RPMI8226 (cell line): Measurements from ENCODE around the gene ST6GALNAC3.
"Not testable (repeated sequence)": the region's sequence is repeated elsewhere in the genome, so short reads cannot be mapped to it uniquely, and the experiment has no call there.

ENCODE experiments used
- DNase-seq: peaks from one replicate; pipeline ENCODE4 v3.0.0-alpha.2; 2015

ST6GALNAC3 gene

DNA sequence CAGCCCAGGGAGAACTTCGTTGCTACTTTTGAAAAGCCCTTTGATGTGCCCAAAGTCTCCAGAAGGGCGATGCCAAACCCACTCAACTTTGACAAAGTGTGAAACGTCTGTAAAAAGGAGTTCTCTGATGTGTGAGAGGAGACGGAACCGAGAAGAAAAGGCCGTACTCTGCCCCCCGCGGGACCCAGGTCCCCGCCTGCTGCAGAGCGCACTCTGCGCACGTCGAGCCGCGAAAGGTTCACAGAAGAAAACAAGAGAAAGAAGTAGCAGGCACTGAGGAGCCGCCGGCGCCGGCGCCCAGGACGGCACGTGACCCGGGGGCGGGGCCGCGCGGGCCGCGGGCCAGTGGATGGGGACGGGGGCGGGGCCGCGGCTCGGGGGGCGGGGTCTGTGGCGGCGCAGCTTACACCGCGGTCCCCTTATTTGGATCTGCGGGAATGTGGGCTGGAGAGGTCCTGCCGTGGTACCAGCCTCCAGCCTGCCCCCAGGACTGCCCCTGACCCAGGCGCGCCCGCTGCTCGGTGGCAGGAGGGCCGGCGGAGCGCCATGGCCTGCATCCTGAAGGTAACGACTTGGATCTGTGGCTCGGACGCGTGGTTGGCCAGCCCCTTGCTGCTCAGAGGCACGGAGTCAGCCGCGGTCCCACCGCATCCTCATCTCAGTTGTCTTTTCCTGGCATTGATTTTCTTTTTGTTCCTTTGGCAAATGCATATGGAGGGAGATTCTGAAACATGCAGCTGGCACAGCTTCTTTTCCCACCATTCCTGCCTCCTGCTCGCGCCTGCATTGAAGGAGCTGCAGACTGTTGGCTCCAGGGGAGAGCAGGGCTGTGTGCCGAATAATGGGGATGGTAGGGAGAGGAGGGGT is at the start of gene ST6GALNAC3:
Gene ST6GALNAC3, plus strand, starts transcription at position 426 of the 867 bp plus-strand sequence.
- peak; percentile 57 for DNase-seq

DNA sequence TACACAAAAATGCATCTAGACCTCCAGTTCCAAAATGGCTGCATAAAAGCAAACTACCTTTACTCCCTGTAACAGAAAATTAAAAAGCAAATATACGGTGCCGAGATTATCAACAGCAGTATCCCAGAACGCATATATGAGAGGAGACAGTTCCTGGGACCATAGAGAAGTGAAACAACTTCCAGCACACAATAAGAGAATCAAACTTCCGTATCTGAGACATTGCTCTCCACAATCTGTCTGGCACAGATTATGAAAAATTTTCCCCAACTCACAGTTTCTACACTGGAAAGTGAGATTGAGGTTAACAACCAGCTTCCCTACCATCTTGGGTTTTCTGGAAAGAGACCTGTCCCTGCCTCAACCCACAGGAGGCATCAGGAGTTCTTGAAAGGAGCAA is 47.2 kb upstream of the ST6GALNAC3 start:
- no peak for DNase-seq

DNA sequence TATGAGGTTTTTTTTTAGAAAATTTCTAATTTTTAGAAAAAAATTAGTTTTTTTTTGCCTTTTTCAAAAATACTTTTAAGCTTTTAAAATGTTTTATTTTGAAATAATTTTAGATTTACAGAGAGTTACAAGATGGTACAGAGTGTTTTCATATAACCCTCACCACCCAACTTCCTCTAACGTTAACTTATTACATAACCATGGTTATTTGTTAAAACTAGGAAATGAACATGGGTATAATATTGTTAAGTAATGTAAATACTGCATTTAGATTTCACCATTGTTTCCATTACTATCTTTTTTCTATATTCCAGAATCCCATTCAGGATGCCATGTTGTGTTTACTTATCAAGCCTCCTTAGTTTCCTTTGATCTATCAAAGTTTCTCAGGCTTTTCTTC is 45.2 kb upstream of the ST6GALNAC3 start:
- no peak for DNase-seq

DNA sequence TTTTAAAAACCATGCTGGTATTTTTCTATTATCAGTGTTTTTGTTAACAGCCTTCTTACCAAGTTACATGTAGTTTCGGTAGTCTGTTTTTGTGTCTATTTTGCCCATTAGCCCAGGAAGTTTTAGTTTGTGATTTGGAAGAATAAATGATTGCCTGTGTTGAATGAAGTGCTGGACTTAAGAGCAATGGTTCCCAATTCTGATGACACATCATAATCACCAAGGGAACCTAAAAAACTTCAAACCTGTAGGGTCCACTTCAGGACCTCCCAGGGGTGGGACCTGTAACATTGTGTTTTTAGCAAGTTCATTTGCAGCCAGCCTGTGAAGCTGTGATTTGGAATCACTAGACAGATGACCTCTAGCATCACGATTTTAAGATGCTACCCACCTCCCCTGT is 43.0 kb upstream of the ST6GALNAC3 start:
- DNase-seq: no peak

DNA sequence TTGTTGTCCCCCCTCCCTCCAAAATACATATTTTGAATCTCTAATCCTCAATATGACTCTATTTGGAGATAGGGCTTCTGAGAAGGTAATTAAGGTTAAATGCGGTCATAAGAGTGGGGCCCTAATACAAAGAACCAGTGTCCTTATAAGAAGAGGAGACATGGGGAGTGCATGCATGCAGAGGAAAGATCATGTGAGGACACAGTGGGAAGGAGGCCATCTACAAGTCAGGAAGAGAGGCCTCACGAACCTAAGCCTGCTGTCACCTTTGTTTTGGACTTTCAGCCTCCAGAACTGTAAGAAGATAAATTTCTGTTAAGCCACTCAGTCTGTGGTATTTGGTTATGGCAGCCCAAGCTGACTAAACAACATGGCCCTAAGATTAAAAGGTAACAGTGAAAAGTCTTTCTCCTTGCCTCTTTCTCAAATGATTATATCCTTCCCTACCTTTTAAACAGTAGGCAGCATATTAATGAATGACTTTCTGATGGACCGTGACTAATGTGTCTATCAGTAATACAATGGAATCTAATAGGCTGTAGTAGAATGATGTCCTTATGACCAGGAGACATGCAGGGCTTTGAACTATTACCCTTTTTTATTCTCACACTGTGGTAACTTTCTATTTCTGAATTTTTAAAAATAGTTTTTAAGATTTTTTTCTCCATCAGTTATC is 40.6 kb upstream of the ST6GALNAC3 start:
- no peak for DNase-seq

DNA sequence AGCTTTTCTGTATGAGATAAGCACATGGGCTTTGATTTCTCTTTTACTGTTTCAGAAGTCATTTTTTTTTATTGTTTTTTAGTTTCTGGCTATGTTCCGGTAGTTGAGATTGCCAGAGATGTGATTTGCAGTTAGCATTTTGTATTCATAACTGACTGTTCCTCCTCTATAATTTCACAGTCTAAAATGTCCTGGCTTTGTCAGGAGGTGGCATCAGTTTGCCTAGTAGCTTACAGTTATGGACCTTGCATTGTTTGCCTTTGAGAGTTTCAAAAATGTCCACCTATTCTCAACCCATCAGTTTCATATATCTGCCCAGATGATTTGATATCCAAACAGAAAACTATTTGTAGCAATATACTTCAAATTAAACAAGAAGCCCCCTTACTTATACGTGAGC is 39.5 kb upstream of the ST6GALNAC3 start:
- DNase-seq: no peak

DNA sequence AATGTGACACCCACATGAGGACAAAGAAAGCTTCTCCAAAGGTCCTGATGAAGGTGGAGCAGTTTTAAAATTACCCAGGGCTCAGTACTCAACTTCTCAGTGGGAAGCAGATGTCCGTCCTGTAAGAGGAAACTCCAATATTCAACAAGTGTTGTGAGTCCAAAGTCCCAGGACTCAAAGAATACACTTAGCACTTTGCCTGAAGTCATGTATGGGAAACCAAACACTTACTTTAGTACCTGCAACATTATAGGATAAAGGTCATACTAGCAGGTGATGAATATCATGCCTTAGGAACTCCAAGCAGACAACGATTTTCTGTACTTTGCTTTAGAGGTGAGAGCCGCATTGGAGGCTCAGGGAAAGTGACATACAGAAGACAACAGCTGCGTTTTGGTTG is 37.2 kb upstream of the ST6GALNAC3 start:
- DNase-seq: no peak

DNA sequence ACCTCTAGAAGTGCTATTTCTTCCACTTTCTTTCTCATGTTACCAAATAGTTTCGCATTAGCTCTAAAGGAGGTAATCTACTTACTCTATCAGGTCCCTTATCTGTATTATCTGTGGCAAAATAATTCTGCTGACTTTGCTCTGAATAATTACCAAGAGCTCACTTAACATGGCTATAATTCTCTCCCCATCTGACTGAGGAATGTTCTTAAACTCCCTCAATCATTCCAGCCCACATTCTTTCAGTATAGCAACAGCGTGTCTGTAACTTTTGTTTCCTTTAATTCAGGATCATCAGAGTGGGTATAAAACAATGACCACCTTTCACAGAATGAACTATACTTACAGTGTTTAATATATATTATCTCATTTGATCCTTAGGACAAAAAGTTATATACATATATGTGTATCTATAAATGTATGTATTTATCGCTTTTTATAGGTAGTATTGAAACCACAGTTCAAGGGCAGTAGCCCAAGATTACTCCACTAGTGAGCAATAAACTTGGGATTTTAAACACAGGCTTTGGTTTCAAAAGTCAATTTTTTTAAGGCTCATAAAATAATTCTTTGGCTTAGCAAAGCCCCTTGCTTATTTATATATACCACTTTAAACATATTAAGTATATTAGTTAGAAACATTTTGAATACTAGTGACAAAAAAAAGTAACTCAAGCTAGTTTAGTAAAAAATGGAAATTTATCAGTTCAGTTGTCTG is 36.1 kb upstream of the ST6GALNAC3 start:
- DNase-seq: no peak

DNA sequence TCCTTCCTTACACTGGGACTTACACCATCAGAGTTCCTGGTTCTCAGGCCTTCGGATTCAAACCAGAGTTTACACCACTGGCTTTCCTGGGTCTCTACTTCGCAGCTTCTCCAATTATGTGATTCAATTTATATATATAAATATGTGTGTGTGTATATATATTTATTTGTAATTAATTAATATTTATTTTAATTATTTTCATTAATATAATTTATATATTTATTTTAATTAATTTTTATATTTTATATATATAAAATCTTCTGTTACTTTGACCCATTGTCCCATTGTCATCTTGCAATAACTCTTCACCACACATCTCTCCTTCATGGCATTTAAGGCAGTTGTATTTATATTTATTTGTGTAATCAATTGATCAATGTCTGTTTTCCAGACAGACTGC is 28.4 kb upstream of the ST6GALNAC3 start:
- no peak for DNase-seq

DNA sequence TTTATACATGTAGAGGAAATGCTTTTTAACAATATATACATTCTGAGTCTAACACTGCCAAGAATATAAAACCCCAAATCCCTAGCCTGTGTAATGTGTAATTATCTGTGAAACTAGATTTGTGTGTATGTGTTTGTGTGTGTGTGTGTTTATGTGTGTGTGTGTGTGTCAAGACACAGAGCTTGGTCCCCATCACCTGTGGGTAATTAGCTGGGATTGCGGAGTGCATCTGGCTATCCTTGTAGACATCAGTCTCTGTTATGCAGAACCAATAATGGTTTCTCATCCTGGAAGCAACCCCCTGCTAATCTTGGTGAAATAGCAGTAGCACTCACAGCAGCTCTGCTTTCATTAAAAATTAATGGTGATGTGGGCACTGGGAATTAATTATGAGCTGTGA is 26.3 kb upstream of the ST6GALNAC3 start:
- DNase-seq: no peak

DNA sequence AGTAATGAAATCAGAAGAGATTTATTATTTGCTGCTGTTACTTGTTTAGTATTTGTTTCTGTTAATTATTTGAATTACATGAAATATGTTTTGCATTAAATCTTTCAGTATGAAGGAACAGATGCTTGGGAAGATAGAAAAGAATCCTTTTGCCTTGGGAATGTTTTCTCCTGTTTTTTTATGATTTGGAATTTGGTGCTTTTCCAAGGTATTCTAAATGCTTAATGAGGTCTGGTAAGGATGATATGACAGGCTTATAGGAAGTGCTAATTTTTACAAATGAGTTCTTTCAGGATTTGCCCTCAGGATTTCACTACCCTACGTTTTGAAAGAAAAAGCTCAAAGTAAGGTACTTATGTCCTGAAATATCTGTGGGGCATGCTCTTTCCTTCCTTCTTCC is 25.6 kb upstream of the ST6GALNAC3 start:
- no peak for DNase-seq

DNA sequence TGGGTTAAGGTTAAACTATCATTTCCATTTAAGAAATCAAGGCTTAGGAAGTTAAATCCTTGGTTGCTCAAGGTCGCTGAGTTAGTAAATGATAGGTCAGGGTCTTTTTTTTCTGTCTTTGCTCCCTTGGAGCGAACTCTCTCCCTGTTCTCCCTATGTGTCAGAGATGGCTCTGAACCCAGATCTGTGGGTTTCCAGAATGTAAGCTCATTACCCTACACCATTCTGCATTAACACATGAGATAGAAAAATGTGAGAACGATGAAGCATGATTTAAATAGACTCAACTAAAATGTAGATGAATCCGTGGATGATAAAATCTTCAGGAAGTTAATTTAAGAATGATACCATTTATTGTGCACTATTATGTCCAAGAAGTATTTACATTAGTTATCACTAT is 25.0 kb upstream of the ST6GALNAC3 start:
- no peak for DNase-seq

DNA sequence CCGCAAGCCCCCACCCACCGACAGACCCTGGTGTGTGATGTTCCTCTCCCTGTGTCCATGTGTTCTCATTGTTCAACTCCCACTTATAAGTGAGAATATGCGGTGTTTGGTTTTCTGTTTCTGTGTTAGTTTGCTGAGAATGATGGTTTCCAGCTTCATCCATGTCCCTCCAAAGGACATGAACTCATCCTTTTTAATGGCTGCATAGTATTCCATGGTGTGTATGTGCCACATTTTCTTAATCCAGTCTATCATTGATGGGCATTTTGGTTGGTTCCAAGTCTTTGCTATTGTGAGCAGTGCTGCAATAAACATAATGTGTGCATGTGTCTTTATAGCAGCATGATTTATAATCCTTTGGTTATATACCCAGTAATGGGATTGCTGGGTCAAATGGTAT is 24.5 kb upstream of the ST6GALNAC3 start:
- DNase-seq: not testable (repeated sequence)

DNA sequence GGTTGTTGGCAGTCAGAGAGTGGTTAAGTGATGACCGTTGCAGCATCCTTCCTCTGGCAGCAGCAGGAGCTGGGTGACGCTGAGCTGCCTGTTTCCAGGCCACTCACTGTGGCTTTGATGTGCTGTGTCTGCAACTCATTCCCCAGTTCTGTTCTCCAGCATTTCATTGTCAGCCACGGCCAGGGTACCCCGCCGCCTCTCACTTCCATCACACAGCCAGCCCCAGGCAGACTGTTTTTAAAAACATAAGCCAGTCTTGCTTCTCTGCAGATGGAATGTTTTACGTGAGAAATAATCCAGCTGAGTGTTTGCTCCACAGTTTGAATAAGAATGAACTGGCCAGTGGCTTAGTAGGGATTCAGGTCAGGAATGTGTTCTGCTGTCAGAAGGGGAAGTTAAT is 21.5 kb upstream of the ST6GALNAC3 start:
- no peak for DNase-seq

DNA sequence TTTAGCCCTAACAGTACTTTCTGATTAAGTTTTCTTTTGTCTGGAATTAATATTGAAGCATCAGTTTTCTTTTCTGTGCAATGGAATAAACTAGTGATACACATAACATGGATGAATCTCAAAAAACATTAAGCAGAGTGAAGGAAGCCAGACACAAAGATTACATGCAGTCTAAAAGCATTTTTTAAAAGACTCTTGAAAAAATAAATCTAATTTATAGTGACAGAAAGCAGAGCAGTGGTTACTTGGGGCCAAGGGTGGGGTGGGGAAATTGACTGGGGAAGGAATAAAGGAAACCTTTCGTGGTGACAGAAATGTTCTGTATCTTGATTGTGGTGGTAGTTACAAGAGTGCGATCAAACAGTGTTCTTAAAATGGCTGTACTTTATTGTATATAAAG is 20.2 kb upstream of the ST6GALNAC3 start:
- DNase-seq: no peak

DNA sequence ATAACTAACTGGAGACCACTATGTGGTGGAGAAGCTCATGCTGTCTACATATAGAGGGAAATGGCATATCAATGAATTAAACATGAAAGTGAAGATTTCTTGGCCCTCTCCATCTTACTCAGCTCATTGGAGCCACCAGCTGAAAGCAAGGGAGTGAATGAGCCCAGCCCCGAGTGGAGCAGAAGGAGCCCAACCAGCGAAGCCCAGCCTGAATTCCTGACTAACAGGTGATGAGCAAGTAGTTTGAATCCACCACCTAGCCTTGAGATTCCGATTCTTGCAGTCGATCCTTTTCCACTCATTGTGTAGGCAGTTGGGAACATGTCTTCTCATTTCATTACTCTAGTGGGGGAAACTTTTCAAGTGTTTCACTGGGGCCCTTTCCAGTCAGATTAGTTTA is 18.6 kb upstream of the ST6GALNAC3 start:
- no peak for DNase-seq

DNA sequence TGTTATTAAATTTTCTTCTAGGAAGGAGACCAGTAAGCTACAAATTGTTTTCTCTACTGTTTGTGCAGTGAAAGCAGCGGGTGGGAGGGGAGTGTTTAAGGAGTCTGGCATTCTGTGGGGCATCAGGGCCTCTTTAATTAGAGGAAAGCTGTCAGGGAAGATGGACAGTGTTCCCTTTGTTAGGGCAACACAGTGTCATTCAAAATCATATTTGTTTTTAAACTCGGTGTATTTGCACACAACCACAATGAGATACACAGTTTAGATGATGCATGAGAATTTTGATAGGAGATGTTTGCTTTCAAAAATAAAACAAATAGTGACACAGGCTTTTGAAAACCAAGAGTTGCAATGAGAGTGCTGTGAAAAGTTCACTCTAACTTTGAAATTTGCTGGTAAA is 15.1 kb upstream of the ST6GALNAC3 start:
- no peak for DNase-seq

DNA sequence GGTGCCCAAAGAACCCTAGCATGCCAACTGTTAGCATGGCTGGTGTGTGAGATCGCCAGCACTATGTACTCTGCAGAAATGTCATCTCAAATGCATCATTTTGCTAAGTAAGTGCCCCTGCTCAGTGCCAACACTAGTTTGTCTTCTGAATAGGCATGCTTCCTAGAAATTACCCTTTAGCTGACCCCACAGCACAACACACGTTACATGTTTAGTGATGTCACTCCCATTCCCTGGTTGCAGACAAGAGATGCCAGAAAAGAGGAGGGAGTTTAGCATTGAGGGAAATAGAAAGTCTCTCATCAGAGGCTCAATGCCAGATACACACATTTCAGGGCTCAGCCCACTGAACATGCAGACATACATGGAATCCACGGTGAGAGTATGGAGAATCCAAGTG is 9.3 kb upstream of the ST6GALNAC3 start:
- DNase-seq: no peak

DNA sequence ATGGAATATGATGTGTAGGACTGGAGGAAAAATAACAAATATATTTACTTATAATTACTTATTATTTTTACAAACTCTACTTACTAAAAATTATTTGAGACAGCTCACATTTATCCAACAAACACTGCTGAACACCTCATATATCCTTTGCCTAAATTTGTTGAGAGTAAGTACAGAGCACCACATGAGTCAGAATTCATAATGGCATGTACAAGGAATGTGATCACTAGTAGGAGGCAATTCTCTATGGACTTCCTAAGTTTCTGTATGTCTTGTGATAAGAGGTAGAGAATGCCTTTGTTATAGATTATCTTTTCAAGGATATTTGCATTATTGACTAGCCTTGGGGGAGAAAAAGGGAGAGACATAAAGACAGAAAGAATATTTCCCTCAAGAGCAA is 8.2 kb upstream of the ST6GALNAC3 start:
- no peak for DNase-seq

DNA sequence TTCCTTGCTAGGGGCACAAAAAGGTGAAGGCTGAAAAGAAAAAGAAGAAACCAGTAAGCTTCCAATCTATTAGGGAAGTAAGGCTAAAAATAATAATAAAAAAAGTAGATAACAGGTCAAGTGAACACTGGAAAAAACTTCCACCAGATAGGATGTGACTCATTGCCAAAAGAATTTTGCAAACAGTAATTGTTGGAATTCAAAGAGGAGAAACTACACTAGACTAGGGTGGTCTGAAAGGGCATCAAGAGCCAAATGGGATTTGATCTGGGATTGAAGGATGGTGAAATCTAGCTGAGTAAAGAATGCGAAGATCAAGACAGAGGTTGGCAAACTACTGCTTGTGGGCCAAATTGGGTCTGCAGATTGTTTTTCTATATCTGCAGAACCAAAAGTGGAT is 6.0 kb upstream of the ST6GALNAC3 start:
- no peak for DNase-seq

DNA sequence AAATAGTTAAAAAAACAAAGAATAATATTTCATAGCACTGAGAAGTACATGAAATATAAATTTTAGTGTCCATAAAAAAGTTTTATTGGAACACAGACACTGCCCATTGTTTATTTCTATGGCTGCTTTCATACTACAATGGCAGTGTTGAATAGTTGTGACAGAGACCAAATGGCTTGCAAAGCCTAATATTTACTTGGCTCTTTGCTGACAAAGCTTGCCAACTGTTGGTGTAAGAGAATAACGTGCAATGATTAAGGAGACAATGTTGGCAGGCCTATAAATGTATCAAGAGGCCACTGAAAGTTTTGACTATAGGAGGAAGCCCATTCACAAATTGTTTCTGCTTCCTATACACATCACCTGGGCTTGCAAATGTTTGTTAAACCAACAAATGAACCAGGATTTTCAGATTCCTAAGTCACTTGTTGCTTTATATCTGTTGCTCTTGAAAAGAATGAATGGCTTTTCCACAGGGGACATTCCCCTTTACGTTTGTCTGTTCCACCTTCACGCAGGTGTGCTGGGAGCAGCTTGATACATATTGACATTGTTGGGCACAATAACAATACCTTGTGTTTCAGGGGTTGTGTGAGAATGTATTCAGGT is 5.5 kb upstream of the ST6GALNAC3 start:
- DNase-seq: no peak

DNA sequence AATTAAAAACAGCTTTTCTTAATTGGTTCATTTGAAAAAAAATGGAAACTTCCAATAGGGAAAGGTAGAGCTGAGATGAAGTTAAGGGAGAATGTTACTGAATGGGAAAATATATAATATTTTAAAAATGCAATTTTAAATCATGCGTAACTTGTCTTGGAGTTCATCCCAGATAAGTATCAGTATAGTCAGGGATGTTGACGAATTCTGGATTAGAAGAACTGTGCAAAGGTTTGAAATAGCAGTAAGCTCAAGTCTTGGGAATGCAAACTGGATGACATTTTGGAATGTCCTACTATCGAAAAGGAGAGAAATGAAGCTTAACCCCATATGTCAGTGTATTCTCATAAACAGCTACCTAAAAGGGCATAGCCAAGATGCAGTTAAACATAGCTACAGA is 4.0 kb upstream of the ST6GALNAC3 start:
- no peak for DNase-seq

DNA sequence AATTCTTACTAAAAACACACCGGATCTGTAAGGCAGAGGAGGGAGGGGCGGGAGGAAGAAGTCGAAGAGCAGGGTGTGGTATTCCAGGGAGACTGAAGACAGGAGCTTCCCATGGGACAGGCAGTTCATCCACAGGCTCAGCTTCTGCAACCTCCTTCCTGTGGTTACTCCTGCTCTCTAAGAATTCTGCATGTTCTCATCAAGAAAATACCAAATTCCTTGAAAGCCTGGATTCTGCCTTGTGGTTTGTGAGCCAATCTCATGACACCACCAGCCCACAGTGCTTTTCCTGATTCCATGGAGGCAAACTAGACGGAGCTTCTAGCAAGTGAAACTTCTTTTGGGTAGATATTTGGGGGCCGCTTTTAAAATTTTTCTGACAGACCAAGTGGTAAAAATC is 1.1 kb upstream of the ST6GALNAC3 start:
- no peak for DNase-seq

DNA sequence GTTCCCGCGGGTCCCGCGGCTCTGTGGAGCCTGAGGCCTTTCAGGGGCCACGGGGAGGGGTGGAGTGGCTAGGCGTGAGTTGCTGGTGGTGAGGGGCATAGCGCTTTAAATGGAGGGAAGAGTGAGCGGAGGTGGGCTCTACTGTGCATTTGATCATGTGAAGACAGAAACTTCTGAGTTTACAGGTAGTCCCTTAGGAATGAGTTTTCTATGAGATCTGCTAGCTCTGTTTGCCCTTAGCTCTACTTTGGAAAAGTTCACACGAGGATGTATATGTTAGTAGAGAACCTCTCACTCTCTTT is 593 bp downstream of the ST6GALNAC3 start:
- DNase-seq: no peak
